K562 (cell line): Measurements from ENCODE around the gene FCSK. TPM values are rescaled to one million over a fixed set of nuclear protein-coding genes. Genes with fewer than 3 reads are reported as not detected.

ENCODE experiments used
- ATAC-seq: fragments of 200-7000 bp; cut with Tn5 transposase; 3 replicates; pipeline ENCODE4 v1.9.1; 2020; ENCODE audit warnings: moderate library complexity
- BruUV-seq: library from RNA; stranded (reverse); fragments of 400-500 nt; replicated peaks from 2 replicates; lab custom pipeline; 2021; lab: Mats Ljungman, UMichigan
- CTCF ChIA-PET: fragments of 300-600 bp; formaldehyde crosslinking; extraction: SDS; loops from one replicate; lab custom pipeline; 2021; ENCODE audit warnings: low intra/inter-chr PET ratio; lab: Yijun Ruan, JAX
- POLR2A ChIA-PET: fragments of 300-600, 350-650 bp; sonication (Branson Sonifier 250); formaldehyde crosslinking; extraction: SDS; loops from one replicate; lab custom pipeline; 2021; ENCODE audit warnings: antibody characterized with exemption, inconsistent platforms; lab: Yijun Ruan, JAX
- DNase-seq, 4 experiments: peaks; one replicate each; pipeline versions ENCODE4 v3.0.0 to v3.0.0-alpha.2; 2011 to 2018; ENCODE audit warnings: low spot score in 3 of 4, mixed read lengths in 3 of 4; ENCODE audit errors: extremely low read depth in 1 of 4
- FAIRE-seq: peaks from 2 replicates; lab custom pipeline; 2011; peaks lifted over from hg19 to GRCh38; lab: Jason Lieb, UNC
- H2AFZ ChIP-seq: 2 replicates; pipeline ENCODE4 v1.6.0; 2011; ENCODE audit warnings: low read depth, low read length, control low read depth, inconsistent platforms
- H3K27ac ChIP-seq: fragments of 200-600 bp; 3 replicates; pipeline ENCODE4 v1.8.0; 2011; ENCODE audit warnings: low read depth, mild to moderate bottlenecking, control low read depth, inconsistent platforms, low read length, moderate library complexity, mixed read lengths; ENCODE audit errors: extremely low read depth
- H3K27me3 ChIP-seq, 2 experiments: fragments of 300-600 bp in 1 of 2; 2 replicates in 1 of 2; 3 replicates in 1 of 2; pipeline versions ENCODE4 v1.6.0 to v1.8.0; 2011; ENCODE audit warnings: inconsistent platforms in 2 of 2, low read length in 2 of 2, mild to moderate bottlenecking in 1 of 2, mixed read lengths in 1 of 2, moderate library complexity in 1 of 2; ENCODE audit not compliant: control insufficient read depth in 2 of 2, insufficient read depth in 2 of 2
- H3K36me3 ChIP-seq: fragments of 300-600 bp; 3 replicates; pipeline ENCODE4 v1.8.0; 2011; ENCODE audit warnings: mild to moderate bottlenecking, low read length, inconsistent platforms; ENCODE audit not compliant: control insufficient read depth, insufficient read depth
- H3K4me1 ChIP-seq, 2 experiments: fragments of 200-600 bp in 1 of 2; replicated peaks in 1 of 2; 2 replicates in 1 of 2; 3 replicates in 1 of 2; pipeline versions ENCODE4 v1.5.1 to v1.8.0; 2011; ENCODE audit warnings: inconsistent platforms in 2 of 2, low read length in 2 of 2, mild to moderate bottlenecking in 1 of 2, mixed read lengths in 1 of 2, moderate library complexity in 1 of 2; ENCODE audit not compliant: control insufficient read depth in 2 of 2, insufficient read depth in 2 of 2
- H3K4me2 ChIP-seq: 2 replicates; pipeline ENCODE4 v1.6.1; 2011; ENCODE audit warnings: low read length, control low read depth, inconsistent platforms, mixed read lengths; ENCODE audit not compliant: insufficient read depth
- H3K4me3 ChIP-seq: fragments of 200-600 bp; sonication (generic), shearing (Covaris generic); 2 replicates; pipeline ENCODE4 v1.5.1; 2016; ENCODE audit warnings: control low read depth, inconsistent platforms
- H3K79me2 ChIP-seq: fragments of 200-600 bp; 3 replicates; pipeline ENCODE4 v1.8.0; 2011; ENCODE audit warnings: low read length, inconsistent platforms; ENCODE audit not compliant: control insufficient read depth, insufficient read depth
- H3K9ac ChIP-seq, 2 experiments: 2 replicates each; pipeline versions ENCODE4 v1.6.0 to v1.6.1; 2011; ENCODE audit warnings: low read depth in 2 of 2, low read length in 2 of 2, control low read depth in 1 of 2, inconsistent platforms in 1 of 2, mild to moderate bottlenecking in 1 of 2, mixed read lengths in 1 of 2; ENCODE audit not compliant: insufficient read depth in 1 of 2
- H3K9me1 ChIP-seq: one replicate; pipeline ENCODE4 v1.6.0; 2011; ENCODE audit warnings: inconsistent platforms, mild to moderate bottlenecking, low read length, moderate library complexity; ENCODE audit not compliant: control insufficient read depth, insufficient read depth
- H3K9me3 ChIP-seq: replicated peaks from 2 replicates; pipeline ENCODE4 v1.5.1; 2011; ENCODE audit warnings: low read depth, low read length, inconsistent platforms; ENCODE audit not compliant: control insufficient read depth, insufficient read depth
- H4K20me1 ChIP-seq: replicated peaks from 2 replicates; pipeline ENCODE4 v1.6.1; 2011; ENCODE audit warnings: low read length, inconsistent platforms, mixed read lengths; ENCODE audit not compliant: control insufficient read depth, insufficient read depth
- ARID2 ChIP-seq: fragments of 450-650 bp; IDR thresholded peaks from 2 replicates; pipeline ENCODE4 v1.6.1; 2017; ENCODE audit warnings: antibody characterized with exemption, mild to moderate bottlenecking
- CBX8 ChIP-seq: fragments of 200-600 bp; sonication (generic); IDR thresholded peaks from 2 replicates; pipeline ENCODE4 v1.6.1; 2012; ENCODE audit warnings: borderline replicate concordance, mixed run types, low read depth, mild to moderate bottlenecking, moderate library complexity, mixed read lengths, low read length, control low read depth, inconsistent platforms; ENCODE audit not compliant: poor library complexity, severe bottlenecking; ENCODE audit errors: extremely low read depth
- CREM ChIP-seq: IDR thresholded peaks from 2 replicates; pipeline ENCODE4 v1.6.1; 2014; ENCODE audit warnings: antibody characterized with exemption, low read depth
- CTCF ChIP-seq, 3 experiments: IDR thresholded peaks in 2 of 3; conservative IDR thresholded peaks in 1 of 3; 2 replicates each; pipeline ENCODE4 v1.5.1; 2011 to 2012; ENCODE audit warnings: low read length in 3 of 3, mild to moderate bottlenecking in 3 of 3, control low read depth in 2 of 3, improper control_type of control experiment in 1 of 3, inconsistent platforms in 1 of 3, low read depth in 1 of 3, mixed read lengths in 1 of 3, moderate library complexity in 1 of 3; ENCODE audit not compliant: insufficient read depth in 2 of 3
- HLTF ChIP-seq: fragments of 450-650 bp; IDR thresholded peaks from 2 replicates; pipeline ENCODE4 v1.6.1; 2016
- PCBP2 ChIP-seq: fragments of 200-400 bp; formaldehyde crosslinking; IDR thresholded peaks from 2 replicates; pipeline ENCODE4 v1.6.1; 2018; ENCODE audit warnings: low read length, low read depth, mild to moderate bottlenecking, moderate library complexity; ENCODE audit not compliant: poor library complexity, severe bottlenecking
- PHB2 ChIP-seq: fragments of 450-650 bp; IDR thresholded peaks from 2 replicates; pipeline ENCODE4 v1.6.1; 2017; ENCODE audit warnings: low read depth
- TGIF2 ChIP-seq: sonication (generic); formaldehyde crosslinking; IDR thresholded peaks from 2 replicates; pipeline ENCODE4 v1.8.1; 2022; ENCODE audit warnings: mild to moderate bottlenecking, missing genetic modification reagents, moderate library complexity
- U2AF2 ChIP-seq: fragments of 200-400 bp; formaldehyde crosslinking; optimal IDR thresholded peaks from 2 replicates; pipeline ENCODE3; 2017; ENCODE audit warnings: low read depth, mild to moderate bottlenecking, low read length
- XRCC4 ChIP-seq: IDR thresholded peaks from one replicate; pipeline ENCODE4 v1.6.1; 2011; ENCODE audit not compliant: insufficient read depth, insufficient read length; ENCODE audit errors: extremely low read depth
- ZBTB49 ChIP-seq: sonication (generic); formaldehyde crosslinking; IDR thresholded peaks from 2 replicates; pipeline ENCODE4 v1.8.0; 2022; ENCODE audit warnings: missing genetic modification reagents, mild to moderate bottlenecking, borderline replicate concordance
- ZBTB5 ChIP-seq: fragments of 450-650 bp; IDR thresholded peaks from 2 replicates; pipeline ENCODE4 v1.6.1; 2017; ENCODE audit warnings: antibody characterized with exemption
- ZNF41 ChIP-seq: fragments of 250-450 bp; sonication (Bioruptor Pico); conservative IDR thresholded peaks from 2 replicates; pipeline ENCODE4 v1.4.0; 2020; ENCODE audit warnings: mild to moderate bottlenecking
- ZNF507 ChIP-seq: conservative IDR thresholded peaks from 2 replicates; pipeline ENCODE4 v1.6.1; 2017; ENCODE audit warnings: missing genetic modification characterization, missing compliant biosample characterization
- WGBS: fragments of 100-300 bp; shearing (Covaris generic); methylation state at CpG from one replicate; pipeline ENCODE4 v1.1.6; 2016; ENCODE audit warnings: low coverage, mixed read lengths; ENCODE audit not compliant: insufficient coverage; ENCODE audit errors: missing lambda C conversion rate; 5-methylcytosine and 5-hydroxymethylcytosine counted together
- in situ Hi-C: fragments of 300-500 bp; cut with MboI; formaldehyde crosslinking; loops from 4 replicates; pipeline ENCODE4 v1.15.0; 2018; ENCODE audit warnings: inconsistent platforms, mixed read lengths
- intact Hi-C: fragments of 100-400 bp; cut with micrococcal nuclease; formaldehyde crosslinking; loops from 2 replicates; pipeline ENCODE4 v1.14.2; 2022
- polyA plus RNA-seq, 8 experiments: library from polyadenylated mRNA; depleted of rRNA in 4 of 8; stranded (reverse) in 5 of 8; unstranded in 3 of 8; fragments of >200 nt; fragmentation: Nextera tagmentation in 2 of 8; fragmentation: Illumina TruSeq in 1 of 8; extraction: Ambion mirVana in 2 of 8; extraction: Trizol in 1 of 8; gene quantifications; 2 replicates each; pipeline versions ENCODE4 v1.2.1 to v1.2.3, GENCODE V29; 2011 to 2014; ENCODE audit warnings: inconsistent platforms in 1 of 8, missing spikeins in 1 of 8
- total RNA-seq, 7 experiments: library from RNA; depleted of rRNA in 6 of 7; stranded (reverse); fragments of >200 nt in 6 of 7; fragmentation: Illumina TruSeq in 2 of 7; extraction: Trizol in 2 of 7; gene quantifications; 2 replicates each; pipeline versions ENCODE4 v1.2.1 to v1.2.3, GENCODE V29; 2011 to 2021; ENCODE audit warnings: low replicate concordance in 1 of 7

FCSK gene
- total and polyA plus RNA-seq, 9 of the 15 experiments (the other 6 are each of a cell fraction or from before 2014, with no cell fraction given) = 0.92 to 18.6 (median 8.3) TPM

- no peaks in the 10 kb centered on the region for H3K27me3 ChIP-seq
- no peaks in the 10 kb centered on the region for H3K79me2 ChIP-seq
- FAIRE-seq (no peak), ATAC-seq (no peak), DNase-seq (no peak)
- no peak overlapping the region for H3K9ac ChIP-seq
- no peaks in the 10 kb centered on the region for H3K9me3 ChIP-seq
- no peak overlapping the region for H3K27ac ChIP-seq
- ChIA-PET POLR2A (no interaction called here), CTCF (no interaction called here)
- 79% methylated on average over 5 of the region's 5 CpGs for WGBS
- H3K9me1 ChIP-seq = no peaks in the 10 kb centered on the region
- H3K4me1 ChIP-seq = no peaks in the 10 kb centered on the region
- H4K20me1 ChIP-seq = no peaks in the 10 kb centered on the region; the same call in 1 of the 2 replicates
- intact Hi-C loops (no loop called here), in situ Hi-C loops (no loop called here)
- H3K4me2 ChIP-seq = no peak overlapping the region
- H2AFZ ChIP-seq = no peak overlapping the region
- H3K4me3 ChIP-seq = no peak overlapping the region
- peaks cover 86% of the 10 kb centered on the region; the same call in 2 of the 3 replicates for H3K36me3 ChIP-seq
- no TSS peak for BruUV-seq
- TF ChIP-seq HLTF = no peak
- no peak for TF ChIP-seq CREM
- no peak for TF ChIP-seq CBX8
- TF ChIP-seq ZBTB49 (CRISPR knock-in tag) = no peak
- TF ChIP-seq ARID2 = no peak
- no peak for TF ChIP-seq PCBP2
- no peak for TF ChIP-seq XRCC4
- no peak for TF ChIP-seq CTCF (IDR thresholded peaks at IDR 0.05 in 2 of 3, conservative IDR thresholded peaks at IDR 0.05 in 1 of 3; ENCODE audit: insufficient read depth in 2 of 3, low read depth in 1 of 3, low read length in 3 of 3)
- TF ChIP-seq ZNF41 = no peak
- TF ChIP-seq PHB2 = no peak
- TF ChIP-seq ZBTB5 = no peak
- TF ChIP-seq TGIF2 = no peak
- TF ChIP-seq U2AF2 = no peak
- TF ChIP-seq ZNF507 = no peak
Measured at GRCh38 chr16:70512456-70512855, 58.1 kb downstream of the FCSK start.
